Heart left ventricle (tissue), 13 donors: ENCODE measurements around the gene DMRTC2.

Experiments
- POLR2A ChIP-seq, 2 donors: fragments of 450-650 bp; IDR thresholded peaks; one replicate each; pipeline ENCODE4 v1.6.1; 2017; ENCODE audit warnings: antibody characterized with exemption in 2 of 2, mild to moderate bottlenecking in 2 of 2, moderate library complexity in 2 of 2
- TF ChIP-seq, protein P1 (sequence below), 12 donors: fragments of 200-600 bp; sonication (generic) in 4 of 12; IDR thresholded peaks; one replicate each; pipeline versions ENCODE4 v1.5.0 to v1.8.0; 2018 to 2022; ENCODE audit warnings: antibody characterized with exemption in 12 of 12, mild to moderate bottlenecking in 5 of 12
- donor health status: ischemic (EF 13 %, LVEDD 7.1; RV severe dilation, severe dysfunction).
- donor health status: DM: no; HTN: yes; CAD: no.
- donor health status: DM: no; HTN: no; CAD: no.
- donor health status: ischemic (EF 25% LVEDD 6.9; RV normal size, moderate dysfunction).
- donor health status: ischemic (EF 25% LVEDD 5.7; RV mildly dilated, moderate dysfunction).
- donor health status: ischemic (EF 35%, LVEDD 5.7; RV mildly dilated, moderate dysfunction).
- donor health status: nonischemic (EF 11% LVEDD 7.7; RV severe dilation, severe dysfunction).
- donor health status: DM: yes; HTN: yes; CAD: no.
- donor health status: PGD.
- donor health status: ischemic (EF 29% LVEDD 5.4; RV normal size, mild dysfunction).
- donor health status: nonischemic (EF 23%, LVEDD 6.1; RV moderate dilation, normal function).

DNA sequence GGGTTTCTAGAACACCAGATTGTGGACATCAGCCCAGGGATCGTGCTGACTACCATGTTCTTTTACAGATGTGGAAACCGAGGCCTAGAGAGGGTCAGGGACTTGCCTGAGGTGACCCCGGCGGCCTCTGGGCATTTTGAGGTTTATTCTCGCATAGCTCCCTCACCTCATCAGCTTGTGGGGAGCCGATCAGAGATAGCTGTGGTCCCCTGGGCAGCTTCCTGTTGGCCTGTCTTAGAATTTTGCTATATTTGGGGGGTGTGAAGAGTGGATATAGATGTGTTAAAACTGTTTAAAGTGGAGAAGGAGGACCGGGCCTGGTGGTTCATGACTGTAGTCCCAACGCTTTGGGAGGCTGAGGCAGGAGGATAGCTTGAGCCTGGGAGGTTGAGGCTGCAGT is 45.1 kb downstream of the DMRTC2 start:
- TF ChIP-seq, protein P1, sequence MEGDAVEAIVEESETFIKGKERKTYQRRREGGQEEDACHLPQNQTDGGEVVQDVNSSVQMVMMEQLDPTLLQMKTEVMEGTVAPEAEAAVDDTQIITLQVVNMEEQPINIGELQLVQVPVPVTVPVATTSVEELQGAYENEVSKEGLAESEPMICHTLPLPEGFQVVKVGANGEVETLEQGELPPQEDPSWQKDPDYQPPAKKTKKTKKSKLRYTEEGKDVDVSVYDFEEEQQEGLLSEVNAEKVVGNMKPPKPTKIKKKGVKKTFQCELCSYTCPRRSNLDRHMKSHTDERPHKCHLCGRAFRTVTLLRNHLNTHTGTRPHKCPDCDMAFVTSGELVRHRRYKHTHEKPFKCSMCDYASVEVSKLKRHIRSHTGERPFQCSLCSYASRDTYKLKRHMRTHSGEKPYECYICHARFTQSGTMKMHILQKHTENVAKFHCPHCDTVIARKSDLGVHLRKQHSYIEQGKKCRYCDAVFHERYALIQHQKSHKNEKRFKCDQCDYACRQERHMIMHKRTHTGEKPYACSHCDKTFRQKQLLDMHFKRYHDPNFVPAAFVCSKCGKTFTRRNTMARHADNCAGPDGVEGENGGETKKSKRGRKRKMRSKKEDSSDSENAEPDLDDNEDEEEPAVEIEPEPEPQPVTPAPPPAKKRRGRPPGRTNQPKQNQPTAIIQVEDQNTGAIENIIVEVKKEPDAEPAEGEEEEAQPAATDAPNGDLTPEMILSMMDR (IDR thresholded peaks at IDR 0.05) = no peak
- no peak for TF ChIP-seq POLR2A (IDR thresholded peaks at IDR 0.05)
